ENCODE data around the gene CACNA1G. TPM values are rescaled to one million over a fixed set of nuclear protein-coding genes. Genes with fewer than 3 reads are reported as not detected.

Gene CACNA1G
- total RNA-seq, 2 experiments from 2014 or later = not detected

- intact Hi-C loops (cut with DNase I, micrococcal nuclease) = no loop called here
- no peaks in the 10 kb centered on the region for H3K4me1 Mint-ChIP-seq
- POLR2A ChIA-PET = no interaction called here
- H3K4me3 Mint-ChIP-seq = no peak overlapping the region
- H3K27me3 Mint-ChIP-seq = peaks cover 10% of the 10 kb centered on the region
- DNase-seq (no peak), ATAC-seq (no peak)
- CTCF ChIA-PET = interaction anchor here (0.6 kb wide), 1 partner anchor 30 kb away, joined by 4 read pairs; no protein-coding TSS in a partner anchor
- H3K9me3 Mint-ChIP-seq (ENCODE audit: low read depth) = no peaks in the 10 kb centered on the region
- no peaks in the 10 kb centered on the region for H3K36me3 Mint-ChIP-seq (ENCODE audit: low read depth)
- no peak overlapping the region for H3K27ac Mint-ChIP-seq
These were observed 47.1 kb downstream of the CACNA1G start for GRCh38 chr17:50607522-50608175.

- H3K9me3 Mint-ChIP-seq (ENCODE audit: low read depth) = no peaks in the 10 kb centered on the region
- ChIA-PET POLR2A (no interaction called here), CTCF (interaction anchor here (1.0 kb wide), 1 partner anchor 10 kb away, joined by 3 read pairs; no protein-coding TSS in a partner anchor)
- H3K4me1 Mint-ChIP-seq = no peaks in the 10 kb centered on the region
- H3K36me3 Mint-ChIP-seq (ENCODE audit: low read depth) = no peaks in the 10 kb centered on the region
- ATAC-seq (no peak), DNase-seq (no peak)
- intact Hi-C loops (cut with DNase I, micrococcal nuclease) = no loop called here
- H3K27me3 Mint-ChIP-seq = peaks cover 5% of the 10 kb centered on the region
- no peak overlapping the region for H3K4me3 Mint-ChIP-seq
- H3K27ac Mint-ChIP-seq = no peak overlapping the region
These were observed 48.3 kb downstream of the CACNA1G start for GRCh38 chr17:50608700-50609379.

- CTCF ChIA-PET = interaction anchor here (1.0 kb wide), 1 partner anchor 9 kb away, joined by 3 read pairs; no protein-coding TSS in a partner anchor
- POLR2A ChIA-PET = no interaction called here
- Mint-ChIP-seq H3K4me3 (no peak overlapping the region), H3K27me3 (peaks cover 4% of the 10 kb centered on the region), H3K27ac (no peak overlapping the region), H3K9me3 (ENCODE audit: low read depth) (no peaks in the 10 kb centered on the region), H3K36me3 (ENCODE audit: low read depth) (no peaks in the 10 kb centered on the region), H3K4me1 (no peaks in the 10 kb centered on the region)
- ATAC-seq (no peak), DNase-seq (no peak)
- intact Hi-C loops (cut with DNase I, micrococcal nuclease) = no loop called here
These were observed 49.0 kb downstream of the CACNA1G start for GRCh38 chr17:50609380-50610074.

GRCh38 chr17:50611634-50612033, 51.1 kb downstream of the CACNA1G start:
- H3K4me3 Mint-ChIP-seq = no peak overlapping the region
- ChIA-PET POLR2A (interaction anchor here (0.6 kb wide), 1 partner anchor 51 kb away, joined by 3 read pairs; no protein-coding TSS in a partner anchor), CTCF (interaction anchor here (1.1 kb wide), 1 partner anchor 16 kb away, joined by 3 read pairs; no protein-coding TSS in a partner anchor)
- intact Hi-C loops (cut with DNase I, micrococcal nuclease) = no loop called here
- no peak for DNase-seq
- no peak for ATAC-seq
- no peaks in the 10 kb centered on the region for H3K36me3 Mint-ChIP-seq (ENCODE audit: low read depth)
- H3K27ac Mint-ChIP-seq = no peak overlapping the region
- no peaks in the 10 kb centered on the region for H3K4me1 Mint-ChIP-seq
- H3K27me3 Mint-ChIP-seq = no peaks in the 10 kb centered on the region
- no peaks in the 10 kb centered on the region for H3K9me3 Mint-ChIP-seq (ENCODE audit: low read depth)

GRCh38 chr17:50612281-50612680, 51.8 kb downstream of the CACNA1G start:
- H3K9me3 Mint-ChIP-seq (ENCODE audit: low read depth) = no peaks in the 10 kb centered on the region
- H3K36me3 Mint-ChIP-seq (ENCODE audit: low read depth) = no peaks in the 10 kb centered on the region
- no peak overlapping the region for H3K4me3 Mint-ChIP-seq
- ATAC-seq (no peak), DNase-seq (no peak)
- no peak overlapping the region for H3K27ac Mint-ChIP-seq
- H3K4me1 Mint-ChIP-seq = no peaks in the 10 kb centered on the region
- H3K27me3 Mint-ChIP-seq = no peaks in the 10 kb centered on the region
- ChIA-PET CTCF (no interaction called here), POLR2A (no interaction called here)
- intact Hi-C loops (cut with DNase I, micrococcal nuclease) = no loop called here

GRCh38 chr17:50613007-50613992, 52.8 kb downstream of the CACNA1G start:
- POLR2A ChIA-PET = no interaction called here
- H3K36me3 Mint-ChIP-seq (ENCODE audit: low read depth) = no peaks in the 10 kb centered on the region
- CTCF ChIA-PET = interaction anchor here (0.9 to 1.2 kb wide), 2 partner anchors 13 to 14 kb away, joined by 3 to 4 read pairs; no protein-coding TSS in a partner anchor
- no peak for ATAC-seq
- no peak overlapping the region for H3K4me3 Mint-ChIP-seq
- intact Hi-C loops (cut with DNase I, micrococcal nuclease) = no loop called here
- H3K27me3 Mint-ChIP-seq = no peaks in the 10 kb centered on the region
- no peak overlapping the region for H3K27ac Mint-ChIP-seq
- no peaks in the 10 kb centered on the region for H3K9me3 Mint-ChIP-seq (ENCODE audit: low read depth)
- DNase-seq = no peak
- H3K4me1 Mint-ChIP-seq = no peaks in the 10 kb centered on the region

GRCh38 chr17:50614471-50615051, 54.0 kb downstream of the CACNA1G start:
- DNase-seq (no peak), ATAC-seq (no peak)
- Mint-ChIP-seq H3K4me3 (no peak overlapping the region), H3K27me3 (no peaks in the 10 kb centered on the region), H3K27ac (no peak overlapping the region), H3K36me3 (ENCODE audit: low read depth) (no peaks in the 10 kb centered on the region), H3K4me1 (no peaks in the 10 kb centered on the region), H3K9me3 (ENCODE audit: low read depth) (no peaks in the 10 kb centered on the region)
- CTCF ChIA-PET = no interaction called here
- POLR2A ChIA-PET = no interaction called here
- intact Hi-C loops (cut with DNase I, micrococcal nuclease) = no loop called here

- Mint-ChIP-seq H3K4me3 (no peak overlapping the region), H3K36me3 (ENCODE audit: low read depth) (no peaks in the 10 kb centered on the region), H3K4me1 (no peaks in the 10 kb centered on the region), H3K9me3 (ENCODE audit: low read depth) (no peaks in the 10 kb centered on the region), H3K27me3 (no peaks in the 10 kb centered on the region), H3K27ac (no peak overlapping the region)
- intact Hi-C loops (cut with DNase I, micrococcal nuclease) = no loop called here
- POLR2A ChIA-PET = no interaction called here
- CTCF ChIA-PET = interaction anchor here (1.2 kb wide), 1 partner anchor 9 kb away, joined by 3 read pairs; no protein-coding TSS in a partner anchor
- DNase-seq (no peak), ATAC-seq (no peak)
These were observed 55.3 kb downstream of the CACNA1G start for GRCh38 chr17:50615828-50616227.

- Mint-ChIP-seq H3K36me3 (ENCODE audit: low read depth) (no peaks in the 10 kb centered on the region), H3K4me1 (no peaks in the 10 kb centered on the region), H3K9me3 (ENCODE audit: low read depth) (no peaks in the 10 kb centered on the region), H3K27ac (no peak overlapping the region), H3K27me3 (no peaks in the 10 kb centered on the region), H3K4me3 (no peak overlapping the region)
- intact Hi-C loops (cut with DNase I, micrococcal nuclease) = no loop called here
- no peak for ATAC-seq
- DNase-seq = no peak
- POLR2A ChIA-PET = no interaction called here
- CTCF ChIA-PET = interaction anchor here (0.8 to 1.7 kb wide), 2 partner anchors 9 to 12 kb away, joined by 3 to 5 read pairs; no protein-coding TSS in a partner anchor
These were observed 57.8 kb downstream of the CACNA1G start for GRCh38 chr17:50618300-50618699.

GRCh38 chr17:50618941-50619340, 58.4 kb downstream of the CACNA1G start:
- Mint-ChIP-seq H3K27me3 (no peaks in the 10 kb centered on the region), H3K4me1 (no peaks in the 10 kb centered on the region), H3K36me3 (ENCODE audit: low read depth) (no peaks in the 10 kb centered on the region), H3K9me3 (ENCODE audit: low read depth) (no peaks in the 10 kb centered on the region), H3K27ac (no peak overlapping the region), H3K4me3 (no peak overlapping the region)
- ATAC-seq = no peak
- ChIA-PET POLR2A (no interaction called here), CTCF (interaction anchor here (0.8 kb wide), 1 partner anchor 10 kb away, joined by 3 read pairs; no protein-coding TSS in a partner anchor)
- intact Hi-C loops (cut with DNase I, micrococcal nuclease) = no loop called here
- DNase-seq = no peak

Measured in activated CD4-positive, alpha-beta T cell treated with anti-CD3 and anti-CD28 coated beads for 36 hours (primary cell).